Activated CD4-positive, alpha-beta T cell treated with anti-CD3 and anti-CD28 coated beads, Interleukin-2, amount 50 U/mL, for 1 hour (primary cell): ENCODE measurements around the gene TMEM212.

Experiments
- DNase-seq: peaks from one replicate; pipeline ENCODE4 v3.0.0-alpha.2; 2020

Gene TMEM212

GRCh38 chr3:171842864-171843518, at the start of gene TMEM212:
TSS of gene TMEM212 (plus strand) at chr3:171843349. CDS start at chr3:171843384, 35 bp downstream.
- DNase-seq = no peak

GRCh38 chr3:171796625-171797264, 46.4 kb upstream of the TMEM212 start:
- DNase-seq = no peak

- no peak for DNase-seq
Measured at GRCh38 chr3:171797265-171797679, 45.9 kb upstream of the TMEM212 start.

- no peak for DNase-seq
Measured at GRCh38 chr3:171797873-171798272, 45.3 kb upstream of the TMEM212 start.

GRCh38 chr3:171799501-171799900, 43.6 kb upstream of the TMEM212 start:
- no peak for DNase-seq

- no peak for DNase-seq
Measured at GRCh38 chr3:171801738-171802589, 41.2 kb upstream of the TMEM212 start.

GRCh38 chr3:171802590-171802956, 40.6 kb upstream of the TMEM212 start:
- no peak for DNase-seq

- DNase-seq = no peak
Measured at GRCh38 chr3:171803044-171803443, 40.1 kb upstream of the TMEM212 start.

- DNase-seq = no peak
Measured at GRCh38 chr3:171804618-171805389, 38.3 kb upstream of the TMEM212 start.

GRCh38 chr3:171805687-171806086, 37.5 kb upstream of the TMEM212 start:
- DNase-seq = no peak

- no peak for DNase-seq
Measured at GRCh38 chr3:171806200-171807128, 36.7 kb upstream of the TMEM212 start.

GRCh38 chr3:171807129-171807675, 35.9 kb upstream of the TMEM212 start:
- no peak for DNase-seq

- no peak for DNase-seq
Measured at GRCh38 chr3:171807806-171808205, 35.3 kb upstream of the TMEM212 start.

GRCh38 chr3:171809611-171809860, 33.6 kb upstream of the TMEM212 start:
- DNase-seq = no peak

GRCh38 chr3:171809861-171810628, 33.1 kb upstream of the TMEM212 start, which contains the start of gene PLD1:
TSS of gene PLD1 (minus strand) at chr3:171810483. CDS start at chr3:171738051, 72,432 bp downstream.
- DNase-seq = peak; percentile 32

GRCh38 chr3:171810629-171811294, 32.4 kb upstream of the TMEM212 start:
- no peak for DNase-seq

GRCh38 chr3:171811295-171811912, 31.7 kb upstream of the TMEM212 start:
- no peak for DNase-seq

- DNase-seq = no peak
Measured at GRCh38 chr3:171811913-171812335, 31.2 kb upstream of the TMEM212 start.

GRCh38 chr3:171812811-171813210, 30.3 kb upstream of the TMEM212 start:
- DNase-seq = no peak
